ENCODE results near the gene DAZAP2. TPM values are rescaled to one million over a fixed set of nuclear protein-coding genes. Genes with fewer than 3 reads are reported as not detected.
A peak's percentile ranks its signal among the peaks of the same experiment; 100 is the strongest.

Gene DAZAP2
- total and polyA plus RNA-seq, 2 of the 13 experiments (the other 11 are each of a cell fraction or from before 2014, with no cell fraction given), result 64.5 to 222 TPM

- TF ChIP-seq HMGXB4 (CRISPR knock-in tag; IDR thresholded peaks at IDR 0.05; ENCODE audit: borderline replicate concordance in 1 of 2, low read depth in 1 of 2) (peak; percentile 55 to 68; a peak in 2 of 4 replicates), ZKSCAN8 (CRISPR knock-in tag; IDR thresholded peaks at IDR 0.05; ENCODE audit: borderline replicate concordance) (no peak), TARDBP (CRISPR knock-in tag; IDR thresholded peaks at IDR 0.05) (no peak), ZBTB20 (CRISPR knock-in tag; IDR thresholded peaks at IDR 0.05; ENCODE audit: borderline replicate concordance, low read depth) (no peak), ZSCAN31 (CRISPR knock-in tag; IDR thresholded peaks at IDR 0.05; ENCODE audit: low read depth) (peak; percentile 66; the same call in 1 of the 2 replicates), MIER3 (CRISPR knock-in tag; IDR thresholded peaks at IDR 0.05; ENCODE audit: borderline replicate concordance) (peak; percentile 46; the same call in 1 of the 2 replicates), ZNF354B (CRISPR knock-in tag; IDR thresholded peaks at IDR 0.05) (no peak), FOXO1 (CRISPR knock-in tag; IDR thresholded peaks at IDR 0.05) (peak; percentile 28; the same call in 1 of the 2 replicates), TEAD3 (CRISPR knock-in tag; optimal IDR thresholded peaks at IDR 0.05; ENCODE audit: borderline replicate concordance) (peak; percentile 37), NFKB2 (CRISPR knock-in tag; IDR thresholded peaks at IDR 0.05; ENCODE audit: borderline replicate concordance) (no peak), ZNF512 (CRISPR knock-in tag; IDR thresholded peaks at IDR 0.05) (no peak), ARNT2 (CRISPR knock-in tag; IDR thresholded peaks at IDR 0.05; ENCODE audit: low read depth) (no peak), MAZ (IDR thresholded peaks at IDR 0.05; ENCODE audit: borderline replicate concordance, low read depth, low read length) (no peak; the same call in 1 of the 2 replicates), MAZ (CRISPR knock-in tag; IDR thresholded peaks at IDR 0.05; ENCODE audit: low read depth) (peak; percentile 71), ZNF646 (CRISPR knock-in tag; IDR thresholded peaks at IDR 0.05) (no peak), ATM (IDR thresholded peaks at IDR 0.05; ENCODE audit: borderline replicate concordance) (no peak), MIER2 (CRISPR knock-in tag; IDR thresholded peaks at IDR 0.05) (no peak)
Measured at GRCh38 chr12:51269174-51270066, 30.8 kb downstream of the DAZAP2 start (continued).

All from HepG2 (cell line).